Fibroblast of skin of right biceps (primary cell): Measurements from ENCODE around the gene RNF217.
"Not testable (repeated sequence)": the region's sequence is repeated elsewhere in the genome, so short reads cannot be mapped to it uniquely, and the experiment has no call there.

Source experiments
- DNase-seq: peaks from one replicate; pipeline ENCODE4 v3.0.0-alpha.2; 2013

RNF217 gene

GRCh38 chr6:124961777-124962638 lies at the start of gene RNF217:
Gene RNF217, plus strand, starts transcription at chr6:124962437. Its CDS starts 108 bp downstream, at chr6:124962545.
- peak; percentile 75 for DNase-seq

- no peak for DNase-seq
These were observed 49.2 kb upstream of the RNF217 start for GRCh38 chr6:124913056-124913455.

GRCh38 chr6:124917769-124918168 lies 44.5 kb upstream of the RNF217 start:
- no peak for DNase-seq

GRCh38 chr6:124919703-124920102 lies 42.5 kb upstream of the RNF217 start:
- DNase-seq = not testable (repeated sequence)

- DNase-seq = peak; percentile 36
These were observed 37.9 kb upstream of the RNF217 start for GRCh38 chr6:124924333-124924759.

GRCh38 chr6:124926435-124926834 lies 35.8 kb upstream of the RNF217 start:
- no peak for DNase-seq

- peak; percentile 18 for DNase-seq
These were observed 34.4 kb upstream of the RNF217 start for GRCh38 chr6:124927806-124928205.

- DNase-seq = no peak
These were observed 33.4 kb upstream of the RNF217 start for GRCh38 chr6:124928851-124929250.

- no peak for DNase-seq
These were observed 24.6 kb upstream of the RNF217 start for GRCh38 chr6:124937645-124938044.

GRCh38 chr6:124941259-124941658 lies 21.0 kb upstream of the RNF217 start:
- DNase-seq = no peak

GRCh38 chr6:124943658-124944057 lies 18.6 kb upstream of the RNF217 start:
- no peak for DNase-seq

- peak; percentile 70 for DNase-seq
These were observed 14.2 kb upstream of the RNF217 start for GRCh38 chr6:124947971-124948451.

GRCh38 chr6:124949706-124950105 lies 12.5 kb upstream of the RNF217 start:
- DNase-seq = no peak

GRCh38 chr6:124953808-124954207 lies 8.4 kb upstream of the RNF217 start:
- DNase-seq = no peak

- peak; percentile 15 for DNase-seq
These were observed 7.0 kb upstream of the RNF217 start for GRCh38 chr6:124955108-124955856.

GRCh38 chr6:124956018-124956417 lies 6.2 kb upstream of the RNF217 start:
- DNase-seq = no peak

- no peak for DNase-seq
These were observed 4.1 kb upstream of the RNF217 start for GRCh38 chr6:124958149-124958548.

- peak; percentile 79 for DNase-seq
These were observed 3.4 kb upstream of the RNF217 start for GRCh38 chr6:124958759-124959354.

GRCh38 chr6:124960757-124961463 lies 1.3 kb upstream of the RNF217 start:
- peak; percentile 40 for DNase-seq

GRCh38 chr6:124961464-124961776 lies 817 bp upstream of the RNF217 start:
- DNase-seq = no peak

GRCh38 chr6:124962639-124963415 lies 590 bp downstream of the RNF217 start:
- DNase-seq = peak; percentile 59

- DNase-seq = peak; percentile 42
These were observed 1.2 kb downstream of the RNF217 start for GRCh38 chr6:124963416-124963785.
